SIG-M5 treated with dmso at 0.1 percent for 504 hours (cell line): ENCODE measurements around the gene PODXL2.
A peak's percentile ranks its signal among the peaks of the same experiment; 100 is the strongest.
"Not testable (repeated sequence)": the region's sequence is repeated elsewhere in the genome, so short reads cannot be mapped to it uniquely, and the experiment has no call there.

Source experiments
- DNase-seq: peaks from one replicate; lab custom pipeline; 2025; ENCODE audit not compliant: unreplicated experiment; lab: John Stamatoyannopoulos, UW

Gene PODXL2

DNA sequence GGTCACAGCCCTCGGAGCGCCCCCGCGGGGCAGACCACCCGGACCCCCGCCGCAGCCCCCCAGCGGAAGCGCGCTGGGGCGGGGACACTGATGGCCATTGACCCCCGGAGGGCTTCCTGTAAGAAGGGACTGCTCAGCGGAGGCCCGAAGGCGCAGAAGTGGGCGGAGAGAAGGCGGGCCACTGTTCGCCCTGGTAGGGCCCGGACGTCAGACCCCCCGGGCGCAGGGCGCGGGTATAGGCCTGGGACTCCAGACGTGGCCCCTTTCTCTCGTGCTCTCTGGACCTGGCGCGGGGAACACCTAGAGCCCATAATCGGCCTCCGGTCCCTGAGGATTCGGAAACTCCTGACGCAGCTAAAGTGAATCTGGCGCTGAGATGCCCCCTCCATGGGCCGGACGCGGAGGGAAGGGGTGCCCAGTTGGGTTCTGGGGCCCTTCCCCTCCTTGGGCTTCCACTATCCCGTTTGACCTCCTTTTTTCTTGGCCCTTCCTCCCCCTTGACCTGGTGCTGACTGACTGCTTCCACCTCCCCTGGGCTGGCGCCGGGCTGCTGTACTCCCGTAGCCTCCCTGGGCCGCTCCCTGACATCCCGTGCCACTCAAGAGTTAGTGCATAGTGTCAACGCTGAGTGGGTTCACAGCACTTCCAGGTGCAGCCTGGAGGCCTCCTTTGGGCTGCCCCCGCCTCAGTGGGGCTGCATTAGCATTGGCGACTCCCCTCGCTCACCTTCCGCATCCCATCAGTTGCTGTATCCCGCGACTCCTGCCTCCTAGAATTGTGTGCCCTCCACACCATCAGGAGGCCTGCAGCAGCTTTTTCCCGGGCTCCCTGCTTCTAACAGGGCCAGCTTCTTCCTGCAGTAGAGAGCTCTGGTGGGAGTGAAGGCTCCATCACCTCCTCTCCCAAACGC is 44.5 kb downstream of the PODXL2 start:
- peak; percentile 41 for DNase-seq

DNA sequence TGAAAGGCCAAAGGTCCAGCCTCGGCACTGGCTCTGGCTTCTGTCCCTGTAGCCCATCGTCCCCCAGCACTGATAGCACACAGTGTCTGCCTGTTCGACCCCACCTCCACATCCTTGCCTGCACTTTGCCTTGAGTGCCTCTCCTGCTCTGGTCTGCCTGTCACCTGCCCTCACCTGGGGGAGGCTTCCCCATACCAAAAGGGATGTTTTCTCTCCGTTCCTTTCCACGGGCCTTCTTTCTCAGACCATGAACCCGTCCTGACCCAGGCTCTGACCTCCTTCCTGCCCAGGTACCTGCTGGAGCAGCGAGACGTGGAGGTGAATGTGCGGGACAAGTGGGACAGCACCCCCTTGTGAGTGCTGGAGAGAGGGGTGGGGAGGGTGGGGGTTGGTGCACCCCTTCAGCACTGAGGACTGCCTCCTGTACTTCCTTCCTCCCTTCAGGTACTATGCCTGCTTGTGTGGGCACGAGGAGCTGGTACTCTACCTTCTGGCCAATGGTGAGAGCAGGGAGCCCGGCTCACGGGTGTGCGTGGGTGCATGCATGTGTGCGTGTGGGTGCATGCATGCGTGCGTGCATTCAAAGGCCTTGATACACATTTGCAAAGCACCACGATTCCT is 45.2 kb downstream of the PODXL2 start:
- DNase-seq: no peak

DNA sequence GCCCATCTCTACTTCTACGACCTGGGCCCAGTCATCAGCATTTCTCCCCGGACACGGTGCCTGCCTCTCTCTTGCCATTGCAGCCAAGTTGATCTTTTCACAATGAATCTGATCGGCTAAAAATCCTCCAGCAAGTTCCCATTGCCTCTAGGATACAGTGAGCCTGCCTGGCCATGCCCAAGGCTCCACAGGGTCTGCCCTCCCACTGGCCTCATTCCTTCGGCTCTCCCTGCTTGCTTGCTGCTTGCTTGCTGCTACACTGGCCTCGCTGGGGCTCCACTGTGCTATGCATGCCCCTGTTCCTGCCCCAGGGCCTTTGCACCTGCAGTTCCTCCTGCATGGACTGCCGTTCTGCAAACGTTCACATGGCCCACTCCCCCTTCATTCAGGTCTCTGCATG is 45.8 kb downstream of the PODXL2 start:
- no peak for DNase-seq

DNA sequence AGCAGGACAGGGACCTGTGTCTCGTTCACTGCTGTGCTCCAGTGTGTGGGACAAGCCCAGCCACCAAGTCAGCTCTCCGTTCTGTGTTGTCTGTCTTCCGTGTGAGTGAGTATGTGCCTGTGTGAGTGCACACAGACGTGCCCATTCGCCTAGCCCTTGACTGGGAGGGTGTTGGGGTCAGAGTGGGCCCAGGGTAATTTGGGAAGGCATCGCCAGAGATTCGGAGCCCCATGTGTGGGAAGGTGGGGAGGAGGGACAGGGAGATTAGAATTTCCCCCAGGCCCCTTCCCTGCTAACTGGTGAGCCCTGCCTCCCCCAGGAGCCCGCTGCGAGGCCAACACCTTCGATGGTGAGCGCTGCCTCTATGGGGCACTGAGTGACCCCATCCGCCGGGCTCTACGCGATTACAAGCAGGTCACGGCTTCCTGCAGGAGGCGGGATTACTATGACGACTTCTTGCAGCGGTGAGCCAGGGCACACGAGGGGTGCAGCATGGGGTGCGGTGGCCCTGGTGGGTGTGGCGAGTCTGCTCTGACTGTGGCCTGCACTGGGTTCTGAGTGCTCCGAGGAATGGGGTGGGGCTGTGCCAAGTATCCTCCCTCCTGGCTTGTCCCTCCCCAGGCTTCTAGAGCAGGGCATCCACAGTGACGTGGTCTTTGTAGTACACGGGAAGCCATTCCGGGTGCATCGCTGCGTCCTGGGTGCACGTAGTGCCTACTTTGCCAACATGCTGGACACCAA is 46.8 kb downstream of the PODXL2 start:
- DNase-seq: no peak

DNA sequence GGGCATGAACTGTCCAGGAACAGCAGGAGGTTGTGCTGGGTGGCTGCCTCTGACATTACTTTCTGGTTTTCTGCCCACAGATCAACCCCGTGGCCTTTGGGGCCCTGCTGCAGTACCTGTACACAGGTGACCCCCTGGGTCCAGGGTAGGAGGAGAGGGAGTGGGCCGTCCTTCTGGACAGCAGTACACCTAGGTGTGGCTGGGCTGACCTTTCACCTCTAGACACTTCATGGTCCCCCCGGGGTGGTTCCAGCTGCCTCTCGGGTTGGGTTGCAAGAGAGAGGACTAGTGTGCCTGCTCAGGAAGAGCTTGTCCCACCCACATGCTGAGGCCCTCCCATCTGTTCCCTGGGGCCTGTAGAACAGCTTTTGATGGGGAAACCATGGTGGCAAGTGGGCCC is 47.5 kb downstream of the PODXL2 start:
- no peak for DNase-seq

DNA sequence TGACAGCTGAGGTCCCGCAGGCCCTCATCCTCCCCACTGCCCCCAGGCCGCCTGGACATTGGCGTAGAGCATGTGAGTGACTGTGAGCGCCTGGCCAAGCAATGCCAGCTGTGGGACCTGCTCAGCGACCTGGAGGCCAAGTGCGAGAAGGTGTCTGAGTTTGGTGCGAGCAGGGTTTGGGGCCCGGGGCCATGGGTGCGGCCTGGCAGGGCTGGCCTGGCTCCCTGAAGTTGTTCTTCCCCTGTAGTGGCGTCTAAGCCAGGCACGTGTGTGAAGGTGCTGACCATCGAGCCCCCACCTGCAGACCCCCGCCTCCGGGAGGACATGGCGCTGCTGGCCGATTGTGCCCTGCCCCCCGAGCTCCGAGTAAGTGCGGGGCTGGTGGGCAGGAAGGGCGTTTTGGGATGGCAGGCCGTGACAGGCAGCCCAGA is 48.0 kb downstream of the PODXL2 start:
- DNase-seq: no peak

DNA sequence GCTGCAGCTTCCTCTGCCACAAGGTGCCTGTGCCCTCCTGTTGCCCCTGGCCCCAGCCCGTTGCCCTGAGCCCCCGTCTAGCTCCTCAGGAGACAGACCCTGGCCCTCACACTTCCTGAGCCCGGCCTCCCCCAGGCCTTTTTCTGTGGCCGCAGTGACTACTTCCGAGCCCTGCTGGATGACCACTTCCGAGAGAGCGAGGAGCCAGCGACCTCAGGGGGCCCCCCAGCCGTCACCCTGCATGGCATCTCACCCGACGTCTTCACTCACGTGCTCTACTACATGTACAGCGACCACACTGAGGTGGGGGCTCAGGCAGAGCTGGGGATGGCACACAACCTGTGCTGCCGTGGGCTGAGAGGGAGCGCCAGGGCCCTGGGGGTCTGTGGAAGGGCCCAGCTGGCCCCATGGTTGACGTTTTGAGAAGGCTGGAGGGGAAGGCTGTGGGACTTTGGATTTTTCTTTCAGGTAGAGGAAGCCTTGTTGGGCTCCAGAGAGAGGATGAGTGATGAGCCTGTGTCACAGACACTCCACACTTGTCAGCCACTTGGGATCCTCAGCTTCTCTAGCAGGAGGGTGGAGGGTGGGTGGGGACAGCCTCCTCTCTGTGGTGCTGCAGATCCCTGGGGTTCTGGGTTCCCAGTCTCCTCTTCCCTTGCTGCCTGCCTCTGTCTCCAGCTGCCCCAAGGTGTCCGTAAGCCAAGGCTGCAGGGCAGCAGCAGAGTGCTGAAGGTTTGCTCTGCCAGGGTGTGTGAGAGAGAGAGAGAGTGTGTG is 48.7 kb downstream of the PODXL2 start:
- DNase-seq: no peak

DNA sequence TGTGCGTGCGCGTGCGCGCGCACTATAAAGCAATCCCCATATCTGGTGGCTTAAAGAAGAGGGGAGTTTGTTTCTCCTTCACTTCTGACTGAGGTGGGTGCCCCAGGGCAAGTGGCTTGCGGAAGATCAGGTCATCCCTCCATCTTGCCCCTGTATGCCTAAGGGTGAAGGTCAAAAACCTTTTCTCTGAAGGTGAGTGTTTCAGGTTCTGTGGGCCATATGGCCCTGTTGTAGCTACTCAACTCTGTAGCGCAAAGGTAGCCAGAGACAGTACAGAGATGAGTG is 49.3 kb downstream of the PODXL2 start:
- DNase-seq: no peak

DNA sequence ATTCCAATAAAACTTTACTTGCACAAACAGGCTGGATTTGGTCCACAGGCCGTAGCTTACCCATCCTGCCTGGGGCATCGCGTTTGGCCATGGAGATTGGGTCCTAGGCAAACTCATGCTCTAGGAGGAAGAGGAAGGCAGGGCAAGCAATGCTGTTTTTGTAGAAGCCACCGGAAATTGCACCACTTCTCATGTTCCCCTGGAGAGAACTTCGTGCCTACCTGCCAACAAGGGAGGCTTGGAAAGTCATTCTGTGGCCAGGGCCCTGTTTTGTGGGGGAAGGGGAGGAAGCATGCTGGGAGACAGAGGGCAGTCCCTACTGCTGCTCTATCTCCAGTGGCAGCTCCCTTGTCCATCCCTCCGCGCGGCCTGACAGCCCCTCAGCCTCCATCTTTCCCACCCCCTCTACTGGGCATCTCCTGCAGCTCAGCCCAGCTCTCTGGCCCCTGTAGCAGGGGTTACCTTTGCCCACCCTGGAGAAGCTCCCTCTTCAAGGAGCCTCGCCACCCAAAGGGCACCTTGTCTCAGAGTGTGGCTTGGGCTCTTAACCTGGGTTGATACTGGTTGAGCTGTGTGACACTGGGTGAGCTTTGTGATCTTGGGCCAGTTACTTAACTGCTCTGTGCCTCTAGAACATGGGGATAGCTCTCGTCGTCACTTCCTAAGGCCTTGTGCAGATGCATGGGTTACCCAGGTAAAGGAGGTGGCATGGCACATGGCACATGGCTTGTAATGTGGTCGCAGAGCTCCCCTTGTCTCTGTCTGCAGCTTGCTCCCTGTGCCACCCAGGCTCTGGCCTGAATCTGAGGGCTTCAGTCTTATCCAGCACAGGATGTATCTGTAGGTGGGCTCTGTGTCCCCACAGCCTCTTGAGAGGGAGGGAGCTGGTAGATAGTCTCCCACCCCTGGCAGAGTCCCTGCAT is 49.9 kb downstream of the PODXL2 start:
- peak; percentile 75 for DNase-seq

DNA sequence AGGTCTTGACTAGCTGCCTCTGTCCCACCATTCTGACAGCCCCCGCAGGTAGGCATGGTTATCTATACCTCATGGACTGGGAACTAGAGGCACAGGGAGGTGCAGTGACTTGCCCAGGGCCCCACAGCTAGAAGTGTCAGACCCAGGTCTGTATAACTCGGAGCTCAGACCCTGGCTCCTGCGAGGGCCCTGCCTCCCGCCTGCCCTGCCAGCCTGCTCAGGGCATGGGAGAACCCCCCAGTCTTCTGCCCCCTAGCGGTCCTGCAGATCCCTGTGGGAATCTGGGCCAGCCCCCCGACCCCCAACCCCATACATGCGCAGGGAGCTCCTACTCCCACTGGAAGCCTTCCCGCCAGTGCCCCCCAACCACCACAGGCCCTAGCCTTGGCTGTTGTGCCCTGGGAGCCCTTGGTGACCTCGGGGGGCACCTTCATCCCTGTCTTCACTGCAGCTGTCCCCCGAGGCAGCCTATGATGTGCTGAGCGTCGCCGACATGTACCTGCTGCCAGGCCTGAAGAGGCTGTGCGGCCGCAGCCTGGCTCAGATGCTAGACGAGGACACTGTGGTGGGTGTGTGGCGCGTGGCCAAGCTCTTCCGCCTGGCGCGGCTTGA is 50.7 kb downstream of the PODXL2 start:
- DNase-seq: no peak

DNA sequence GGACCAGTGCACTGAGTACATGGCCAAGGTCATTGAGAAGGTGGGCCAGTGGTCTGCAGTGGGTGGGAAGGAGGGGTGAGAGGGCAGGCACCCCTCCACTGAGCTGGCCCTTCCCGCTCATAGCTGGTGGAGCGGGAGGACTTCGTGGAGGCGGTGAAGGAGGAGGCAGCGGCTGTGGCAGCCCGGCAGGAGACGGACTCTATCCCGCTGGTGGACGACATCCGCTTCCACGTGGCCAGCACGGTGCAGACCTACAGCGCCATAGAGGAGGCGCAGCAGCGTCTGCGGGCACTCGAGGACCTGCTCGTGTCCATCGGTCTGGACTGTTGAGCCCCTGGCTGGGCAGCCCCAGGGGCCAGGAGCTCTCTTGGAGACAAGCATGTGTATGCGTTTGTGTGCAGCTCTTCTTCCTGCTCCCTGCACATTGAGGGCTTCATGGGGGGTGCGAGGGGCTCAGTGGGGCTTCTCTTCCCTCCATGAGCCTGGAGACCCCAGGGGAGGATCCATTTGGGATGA is 51.2 kb downstream of the PODXL2 start:
- no peak for DNase-seq

DNA sequence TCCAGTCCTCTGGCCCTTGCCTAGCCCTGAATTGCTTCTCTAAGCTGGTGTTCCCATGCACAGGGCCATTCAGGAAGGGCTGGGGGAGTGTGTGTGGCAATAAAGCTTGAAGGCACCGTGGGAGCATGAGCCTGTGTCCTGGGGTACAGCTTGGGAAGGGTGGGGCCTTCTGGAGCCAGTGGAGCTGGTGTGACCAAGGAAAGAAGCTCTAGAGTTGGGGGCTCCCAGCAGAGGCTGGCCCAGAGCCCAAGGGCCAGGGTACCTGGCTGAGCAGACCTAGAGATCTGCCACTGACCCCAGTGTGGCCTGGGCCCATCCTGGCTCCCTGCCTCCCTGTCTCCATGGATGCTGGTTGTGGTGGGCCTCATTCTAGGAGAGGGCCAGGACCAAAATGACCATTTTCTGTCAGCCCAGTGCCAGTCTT is 51.8 kb downstream of the PODXL2 start:
- DNase-seq: no peak

DNA sequence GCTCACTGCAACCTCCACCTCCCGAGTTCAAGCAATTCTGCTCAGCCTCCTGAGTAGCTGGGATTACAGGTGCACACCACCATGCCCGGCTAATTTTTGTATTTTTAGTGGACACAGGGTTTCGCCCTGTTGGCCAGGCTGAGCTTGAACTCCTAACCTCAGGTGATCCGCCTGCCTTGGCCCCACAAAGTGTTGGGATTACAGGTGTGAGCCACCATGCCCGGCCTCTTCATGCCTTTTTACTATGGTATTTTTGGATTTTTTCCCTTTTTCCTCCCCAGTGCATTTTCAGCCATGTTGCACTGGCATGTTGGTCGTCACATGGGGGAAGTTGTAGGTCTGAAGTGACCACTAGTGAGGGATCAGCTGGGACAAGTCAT is 53.2 kb downstream of the PODXL2 start:
- DNase-seq: not testable (repeated sequence)

DNA sequence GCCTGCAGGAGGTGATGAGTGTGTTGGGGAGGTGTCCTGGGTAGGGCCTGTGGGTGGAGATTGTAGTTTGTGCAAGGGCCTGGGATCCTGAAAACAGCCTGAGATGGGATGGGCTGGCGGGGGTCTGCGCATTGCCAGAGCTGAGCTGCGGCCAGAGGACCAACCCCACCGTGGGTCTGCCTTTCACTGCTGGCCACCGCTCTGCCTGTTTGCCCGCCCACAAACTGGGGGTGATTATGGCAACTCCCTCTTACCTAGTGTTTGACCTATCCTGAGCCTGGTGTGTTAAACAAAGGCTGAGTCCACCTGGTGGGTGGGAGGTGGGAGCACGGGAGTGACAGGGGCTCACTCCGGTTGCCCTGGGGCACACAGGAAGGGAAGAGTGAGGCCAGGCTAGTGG is 53.6 kb downstream of the PODXL2 start:
- no peak for DNase-seq

DNA sequence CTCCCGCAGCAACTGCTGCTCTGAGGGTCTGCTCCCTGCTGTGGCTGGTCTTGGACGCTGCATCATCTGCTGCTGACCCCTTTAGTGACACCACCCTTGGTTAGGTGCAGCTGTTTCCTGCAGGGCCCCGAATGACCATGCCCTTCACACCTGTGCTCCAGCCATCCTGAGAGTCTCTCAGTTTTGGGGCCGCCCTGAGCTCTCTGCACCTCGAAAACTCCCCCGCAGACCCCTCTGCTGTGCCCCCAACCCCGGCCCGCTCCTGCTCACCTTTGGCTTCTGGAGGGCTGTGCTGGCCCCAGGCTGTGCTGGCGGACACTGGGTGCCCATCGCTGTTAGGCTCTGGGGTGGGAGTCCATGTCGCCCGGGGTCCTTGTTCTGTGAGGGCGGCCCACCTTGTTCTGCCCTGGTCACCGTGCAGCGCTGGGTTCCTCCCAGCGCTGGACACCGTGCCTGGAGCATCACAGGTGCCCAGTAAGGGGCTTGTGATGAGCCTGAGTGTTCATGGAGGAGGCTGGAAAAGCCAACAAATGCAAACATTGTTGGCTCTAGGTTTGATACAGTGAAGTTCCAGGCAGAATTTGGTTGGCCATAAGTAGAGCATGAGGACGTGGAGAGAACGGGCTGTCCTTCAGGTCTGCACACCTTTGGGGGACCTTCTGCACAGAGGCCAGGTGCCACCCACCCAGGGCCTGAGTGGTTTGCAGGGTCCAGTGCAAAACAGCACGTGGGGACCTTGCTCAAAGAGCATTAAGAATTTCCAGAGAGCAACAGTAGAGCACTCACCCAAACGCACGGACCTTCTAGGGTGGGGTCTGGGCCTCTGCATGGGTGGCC is 56.1 kb downstream of the PODXL2 start:
- no peak for DNase-seq

DNA sequence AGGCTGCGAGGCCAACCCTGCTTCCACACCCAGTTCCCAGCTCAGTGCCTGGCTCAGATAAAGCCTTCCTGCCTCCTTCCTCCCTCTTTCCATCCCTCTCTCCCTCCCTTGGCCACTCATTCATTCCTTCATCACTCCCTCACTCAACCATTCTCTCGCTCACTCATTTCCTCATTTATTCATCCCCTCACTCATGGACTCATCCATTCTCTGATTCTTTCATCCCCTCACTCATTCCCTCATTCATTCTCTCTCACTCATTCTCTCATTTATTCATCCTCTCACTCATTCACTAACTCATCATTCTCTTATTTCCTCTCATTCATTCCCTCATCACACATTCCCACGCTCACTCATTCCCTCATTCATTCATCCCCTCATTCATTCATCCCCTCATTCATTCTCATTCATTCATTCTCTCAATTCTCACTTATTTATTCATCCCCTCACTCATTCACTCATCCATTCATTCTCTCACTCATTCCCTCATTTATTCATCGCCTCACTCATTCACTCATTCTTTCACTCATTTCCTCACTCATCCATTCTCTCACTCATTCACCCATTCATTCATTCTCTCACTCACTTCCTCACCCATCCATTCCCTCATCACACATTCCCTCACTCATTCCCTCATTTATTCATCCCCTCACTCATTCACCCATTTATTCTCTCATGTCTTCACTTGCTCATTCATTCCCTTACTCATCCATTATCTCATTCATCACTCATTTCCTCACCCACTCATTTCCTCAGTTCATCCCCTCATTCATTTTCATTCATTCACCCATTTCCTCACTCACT is 56.9 kb downstream of the PODXL2 start:
- no peak for DNase-seq

DNA sequence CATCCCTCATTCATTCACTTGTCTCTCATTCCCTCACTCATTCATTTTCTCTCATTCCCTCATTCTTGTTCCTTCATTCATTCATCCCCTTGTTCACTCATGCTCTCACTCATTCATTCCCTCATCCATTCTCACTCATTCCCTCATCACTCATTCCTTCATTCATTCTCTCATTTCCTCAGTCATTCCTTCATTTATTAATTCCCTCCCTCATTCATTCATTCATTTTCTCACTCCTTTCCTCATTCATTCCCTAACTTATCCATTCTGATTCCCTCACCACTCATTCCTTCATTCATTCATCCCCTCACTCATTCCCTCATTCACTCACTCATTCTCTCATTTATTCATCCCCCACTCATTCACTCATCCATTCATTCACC is 57.5 kb downstream of the PODXL2 start:
- no peak for DNase-seq

DNA sequence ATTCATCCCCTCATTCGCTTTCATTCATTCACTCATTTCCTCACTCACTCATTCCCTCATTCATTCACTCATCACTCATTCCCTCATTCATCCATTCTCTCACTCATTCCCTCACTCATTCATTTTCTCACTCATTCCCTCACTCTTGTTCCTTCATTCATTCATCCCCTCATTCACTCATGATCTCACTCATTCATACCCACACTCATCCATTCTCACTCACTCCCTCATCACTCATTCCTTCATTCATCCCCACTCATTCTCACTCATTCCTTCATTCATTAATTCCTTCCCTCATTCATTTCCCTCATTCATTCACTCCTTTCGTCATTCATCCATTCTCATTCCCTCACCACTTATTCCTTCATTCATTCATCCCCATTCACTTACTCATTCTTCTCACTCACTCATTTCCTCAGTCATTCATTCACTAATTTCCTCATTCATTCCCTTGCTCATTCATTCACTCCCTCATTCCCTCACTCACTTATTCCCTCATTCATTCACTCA is 58.3 kb downstream of the PODXL2 start:
- DNase-seq: no peak
